ENCODE measurements around the gene MARCHF3.

MARCHF3 gene

DNA sequence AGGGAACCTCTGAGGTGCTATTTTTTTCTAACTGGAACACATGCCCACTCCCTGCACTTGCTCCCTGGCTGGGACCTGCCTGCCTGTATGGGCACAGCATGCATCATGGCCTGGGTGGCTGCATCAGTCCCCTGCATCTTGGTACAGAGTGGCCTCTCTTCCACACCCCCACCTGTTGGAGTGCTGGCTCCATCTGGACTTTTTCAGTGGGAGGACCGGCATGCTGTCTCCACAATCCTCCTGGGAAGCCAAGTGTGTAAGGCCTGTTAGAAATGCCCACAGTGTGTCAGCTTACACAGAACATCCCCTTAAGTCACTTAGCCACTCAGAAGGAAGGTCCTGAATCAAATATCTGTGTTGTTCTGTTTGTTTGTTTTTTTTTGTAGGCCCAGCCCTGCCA, 102.9 kb downstream of the MARCHF3 start:
- ATAC-seq: no peak
- TF ChIP-seq BACH2 (CRISPR knock-in tag; IDR thresholded peaks at IDR 0.05; ENCODE audit: borderline replicate concordance): no peak
- TF ChIP-seq ZC3H10 (CRISPR knock-in tag; IDR thresholded peaks at IDR 0.05): no peak
- TF ChIP-seq, protein P1, sequence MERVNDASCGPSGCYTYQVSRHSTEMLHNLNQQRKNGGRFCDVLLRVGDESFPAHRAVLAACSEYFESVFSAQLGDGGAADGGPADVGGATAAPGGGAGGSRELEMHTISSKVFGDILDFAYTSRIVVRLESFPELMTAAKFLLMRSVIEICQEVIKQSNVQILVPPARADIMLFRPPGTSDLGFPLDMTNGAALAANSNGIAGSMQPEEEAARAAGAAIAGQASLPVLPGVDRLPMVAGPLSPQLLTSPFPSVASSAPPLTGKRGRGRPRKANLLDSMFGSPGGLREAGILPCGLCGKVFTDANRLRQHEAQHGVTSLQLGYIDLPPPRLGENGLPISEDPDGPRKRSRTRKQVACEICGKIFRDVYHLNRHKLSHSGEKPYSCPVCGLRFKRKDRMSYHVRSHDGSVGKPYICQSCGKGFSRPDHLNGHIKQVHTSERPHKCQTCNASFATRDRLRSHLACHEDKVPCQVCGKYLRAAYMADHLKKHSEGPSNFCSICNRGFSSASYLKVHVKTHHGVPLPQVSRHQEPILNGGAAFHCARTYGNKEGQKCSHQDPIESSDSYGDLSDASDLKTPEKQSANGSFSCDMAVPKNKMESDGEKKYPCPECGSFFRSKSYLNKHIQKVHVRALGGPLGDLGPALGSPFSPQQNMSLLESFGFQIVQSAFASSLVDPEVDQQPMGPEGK (CRISPR knock-in tag; IDR thresholded peaks at IDR 0.05; ENCODE audit: borderline replicate concordance): no peak
- no peak for TF ChIP-seq TOX (CRISPR knock-in tag; IDR thresholded peaks at IDR 0.05; ENCODE audit: borderline replicate concordance)
- no peak for TF ChIP-seq OSR1 (CRISPR knock-in tag; IDR thresholded peaks at IDR 0.05)
- TF ChIP-seq GLIS3 (CRISPR knock-in tag; IDR thresholded peaks at IDR 0.05): no peak
- no peak for TF ChIP-seq PPARA (CRISPR knock-in tag; IDR thresholded peaks at IDR 0.05; ENCODE audit: borderline replicate concordance)
- no peak for TF ChIP-seq ZFP3 (CRISPR knock-in tag; IDR thresholded peaks at IDR 0.05)
- TF ChIP-seq ZNF565 (CRISPR knock-in tag; conservative IDR thresholded peaks at IDR 0.05; ENCODE audit: low read depth): no peak
- no peak for TF ChIP-seq CSDC2 (CRISPR knock-in tag; IDR thresholded peaks at IDR 0.05)
- no peak for TF ChIP-seq CSRNP3 (CRISPR knock-in tag; IDR thresholded peaks at IDR 0.05)
- no peak for TF ChIP-seq RARB (CRISPR knock-in tag; IDR thresholded peaks at IDR 0.05)
- TF ChIP-seq SNAI2 (CRISPR knock-in tag; IDR thresholded peaks at IDR 0.05): no peak
- no peak for TF ChIP-seq ZNF70 (CRISPR knock-in tag; IDR thresholded peaks at IDR 0.05)
- TF ChIP-seq, protein P2, sequence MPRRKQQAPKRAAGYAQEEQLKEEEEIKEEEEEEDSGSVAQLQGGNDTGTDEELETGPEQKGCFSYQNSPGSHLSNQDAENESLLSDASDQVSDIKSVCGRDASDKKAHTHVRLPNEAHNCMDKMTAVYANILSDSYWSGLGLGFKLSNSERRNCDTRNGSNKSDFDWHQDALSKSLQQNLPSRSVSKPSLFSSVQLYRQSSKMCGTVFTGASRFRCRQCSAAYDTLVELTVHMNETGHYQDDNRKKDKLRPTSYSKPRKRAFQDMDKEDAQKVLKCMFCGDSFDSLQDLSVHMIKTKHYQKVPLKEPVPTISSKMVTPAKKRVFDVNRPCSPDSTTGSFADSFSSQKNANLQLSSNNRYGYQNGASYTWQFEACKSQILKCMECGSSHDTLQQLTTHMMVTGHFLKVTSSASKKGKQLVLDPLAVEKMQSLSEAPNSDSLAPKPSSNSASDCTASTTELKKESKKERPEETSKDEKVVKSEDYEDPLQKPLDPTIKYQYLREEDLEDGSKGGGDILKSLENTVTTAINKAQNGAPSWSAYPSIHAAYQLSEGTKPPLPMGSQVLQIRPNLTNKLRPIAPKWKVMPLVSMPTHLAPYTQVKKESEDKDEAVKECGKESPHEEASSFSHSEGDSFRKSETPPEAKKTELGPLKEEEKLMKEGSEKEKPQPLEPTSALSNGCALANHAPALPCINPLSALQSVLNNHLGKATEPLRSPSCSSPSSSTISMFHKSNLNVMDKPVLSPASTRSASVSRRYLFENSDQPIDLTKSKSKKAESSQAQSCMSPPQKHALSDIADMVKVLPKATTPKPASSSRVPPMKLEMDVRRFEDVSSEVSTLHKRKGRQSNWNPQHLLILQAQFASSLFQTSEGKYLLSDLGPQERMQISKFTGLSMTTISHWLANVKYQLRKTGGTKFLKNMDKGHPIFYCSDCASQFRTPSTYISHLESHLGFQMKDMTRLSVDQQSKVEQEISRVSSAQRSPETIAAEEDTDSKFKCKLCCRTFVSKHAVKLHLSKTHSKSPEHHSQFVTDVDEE (CRISPR knock-in tag; IDR thresholded peaks at IDR 0.05): no peak
- no peak for TF ChIP-seq ZFP30 (CRISPR knock-in tag; IDR thresholded peaks at IDR 0.05)

GRCh38 chr5:126926187-126926586, 104.2 kb downstream of the MARCHF3 start:
- no peak for TF ChIP-seq SNAI2 (CRISPR knock-in tag; IDR thresholded peaks at IDR 0.05)
- no peak for TF ChIP-seq CREB5 (CRISPR knock-in tag; IDR thresholded peaks at IDR 0.05; ENCODE audit: low read depth)
- TF ChIP-seq, protein P3, sequence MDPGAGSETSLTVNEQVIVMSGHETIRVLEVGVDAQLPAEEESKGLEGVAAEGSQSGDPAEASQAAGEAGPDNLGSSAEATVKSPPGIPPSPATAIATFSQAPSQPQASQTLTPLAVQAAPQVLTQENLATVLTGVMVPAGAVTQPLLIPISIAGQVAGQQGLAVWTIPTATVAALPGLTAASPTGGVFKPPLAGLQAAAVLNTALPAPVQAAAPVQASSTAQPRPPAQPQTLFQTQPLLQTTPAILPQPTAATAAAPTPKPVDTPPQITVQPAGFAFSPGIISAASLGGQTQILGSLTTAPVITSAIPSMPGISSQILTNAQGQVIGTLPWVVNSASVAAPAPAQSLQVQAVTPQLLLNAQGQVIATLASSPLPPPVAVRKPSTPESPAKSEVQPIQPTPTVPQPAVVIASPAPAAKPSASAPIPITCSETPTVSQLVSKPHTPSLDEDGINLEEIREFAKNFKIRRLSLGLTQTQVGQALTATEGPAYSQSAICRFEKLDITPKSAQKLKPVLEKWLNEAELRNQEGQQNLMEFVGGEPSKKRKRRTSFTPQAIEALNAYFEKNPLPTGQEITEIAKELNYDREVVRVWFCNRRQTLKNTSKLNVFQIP (CRISPR knock-in tag; IDR thresholded peaks at IDR 0.05; ENCODE audit: borderline replicate concordance, low read depth): no peak
- TF ChIP-seq, protein P1 (CRISPR knock-in tag; IDR thresholded peaks at IDR 0.05; ENCODE audit: borderline replicate concordance): no peak
- no peak for TF ChIP-seq ZNF8 (CRISPR knock-in tag; IDR thresholded peaks at IDR 0.05)
- TF ChIP-seq ZNF565 (CRISPR knock-in tag; conservative IDR thresholded peaks at IDR 0.05; ENCODE audit: low read depth): no peak
- TF ChIP-seq GLIS3 (CRISPR knock-in tag; IDR thresholded peaks at IDR 0.05): no peak
- no peak for TF ChIP-seq ZC3H10 (CRISPR knock-in tag; IDR thresholded peaks at IDR 0.05)
- no peak for ATAC-seq

DNA sequence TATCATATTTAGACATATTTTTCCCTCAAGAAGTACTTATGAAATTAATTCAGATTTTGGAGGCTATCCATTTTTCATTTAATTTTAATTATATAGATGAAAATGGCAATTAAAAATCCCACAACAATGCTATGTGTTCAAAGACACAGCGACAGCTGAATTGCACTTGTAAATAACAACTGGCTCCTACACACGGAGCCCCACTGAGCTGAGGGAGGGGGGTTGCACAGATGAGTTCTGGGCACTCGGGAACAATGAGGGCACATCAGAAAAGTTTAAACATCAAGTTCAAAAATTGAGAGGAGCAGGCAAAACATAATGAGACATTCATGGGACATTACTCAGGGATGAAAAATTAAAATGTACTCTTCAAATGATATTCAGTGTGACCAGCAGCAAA, 104.9 kb downstream of the MARCHF3 start:
- TF ChIP-seq ZNF70 (CRISPR knock-in tag; IDR thresholded peaks at IDR 0.05) (no peak), ESRRG (CRISPR knock-in tag; IDR thresholded peaks at IDR 0.05) (no peak), RARB (CRISPR knock-in tag; IDR thresholded peaks at IDR 0.05) (no peak), PPARA (CRISPR knock-in tag; IDR thresholded peaks at IDR 0.05; ENCODE audit: borderline replicate concordance) (no peak), ZC3H10 (CRISPR knock-in tag; IDR thresholded peaks at IDR 0.05) (no peak), ZFP3 (CRISPR knock-in tag; IDR thresholded peaks at IDR 0.05) (no peak), ARNTL (CRISPR knock-in tag; IDR thresholded peaks at IDR 0.05; ENCODE audit: borderline replicate concordance, low read depth) (no peak), CREB5 (CRISPR knock-in tag; IDR thresholded peaks at IDR 0.05; ENCODE audit: low read depth) (no peak), BACH2 (CRISPR knock-in tag; IDR thresholded peaks at IDR 0.05; ENCODE audit: borderline replicate concordance) (no peak), CSRNP3 (CRISPR knock-in tag; IDR thresholded peaks at IDR 0.05) (no peak), ZNF8 (CRISPR knock-in tag; IDR thresholded peaks at IDR 0.05) (no peak), OSR1 (CRISPR knock-in tag; IDR thresholded peaks at IDR 0.05) (no peak)
- no peak for ATAC-seq
